DOHH2 (cell line): Measurements from ENCODE around the gene TBX3.

Source experiments
- H3F3A ChIP-seq: fragments of 200-600 bp; sonication (generic), shearing (Covaris generic); 2 replicates; pipeline ENCODE4 v1.6.0; 2016; ENCODE audit warnings: antibody characterized with exemption, mild to moderate bottlenecking; ENCODE audit not compliant: control insufficient read depth, insufficient read depth
- H3K27ac ChIP-seq: fragments of 200-600 bp; sonication (generic); 2 replicates; pipeline ENCODE4 v1.5.1; 2014; ENCODE audit warnings: low read depth, mild to moderate bottlenecking, low read length, moderate library complexity
- H3K27me3 ChIP-seq: fragments of 200-600 bp; sonication (generic); 2 replicates; pipeline ENCODE4 v1.6.1; 2014; ENCODE audit warnings: mild to moderate bottlenecking, low read length, mixed read lengths; ENCODE audit not compliant: control insufficient read depth
- H3K36me3 ChIP-seq: fragments of 200-600 bp; sonication (generic); 2 replicates; pipeline ENCODE4 v1.6.1; 2014; ENCODE audit warnings: mild to moderate bottlenecking, low read length, moderate library complexity, mixed read lengths; ENCODE audit not compliant: control insufficient read depth
- H3K4me1 ChIP-seq: fragments of 200-600 bp; sonication (generic); 2 replicates; pipeline ENCODE4 v1.6.1; 2014; ENCODE audit warnings: mild to moderate bottlenecking, low read length, mixed read lengths; ENCODE audit not compliant: control insufficient read depth
- H3K4me2 ChIP-seq: fragments of 200-600 bp; sonication (generic); 2 replicates; pipeline ENCODE4 v1.6.0; 2014; ENCODE audit warnings: mild to moderate bottlenecking, low read length, moderate library complexity
- H3K4me3 ChIP-seq: fragments of 200-600 bp; sonication (generic); 2 replicates; pipeline ENCODE4 v1.5.1; 2014; ENCODE audit warnings: mild to moderate bottlenecking, low read length, mixed read lengths
- H3K79me2 ChIP-seq: fragments of 200-600 bp; sonication (generic); 2 replicates; pipeline ENCODE4 v1.6.1; 2014; ENCODE audit warnings: mild to moderate bottlenecking, low read length, mixed read lengths; ENCODE audit not compliant: control insufficient read depth
- H3K9me2 ChIP-seq: fragments of 200-600 bp; sonication (generic); replicated peaks from 2 replicates; pipeline ENCODE4 v1.6.1; 2014; ENCODE audit warnings: mild to moderate bottlenecking, low read length, mixed read lengths; ENCODE audit not compliant: control insufficient read depth
- H3K9me3 ChIP-seq: fragments of 200-600 bp; sonication (generic); 2 replicates; pipeline ENCODE4 v1.6.1; 2014; ENCODE audit warnings: antibody characterized with exemption, low read length, mixed read lengths; ENCODE audit not compliant: control insufficient read depth, insufficient read depth
- H4K20me1 ChIP-seq: fragments of 200-600 bp; sonication (generic); 2 replicates; pipeline ENCODE4 v1.6.0; 2014; ENCODE audit warnings: low read depth, mild to moderate bottlenecking, antibody characterized with exemption, low read length, moderate library complexity; ENCODE audit not compliant: control insufficient read depth, insufficient read depth
- EZH2phosphoT487 ChIP-seq: fragments of 200-600 bp; sonication (generic); IDR thresholded peaks from 2 replicates; pipeline ENCODE4 v1.6.1; 2017; ENCODE audit warnings: borderline replicate concordance, mild to moderate bottlenecking, antibody characterized with exemption, low read length, moderate library complexity, mixed read lengths
- TF ChIP-seq, protein P1 (sequence below): fragments of 200-600 bp; sonication (generic); IDR thresholded peaks from one replicate; pipeline ENCODE4 v1.5.1; 2014; ENCODE audit warnings: antibody characterized with exemption, mild to moderate bottlenecking, low read depth, low read length; ENCODE audit not compliant: poor library complexity, severe bottlenecking

TBX3 gene

DNA sequence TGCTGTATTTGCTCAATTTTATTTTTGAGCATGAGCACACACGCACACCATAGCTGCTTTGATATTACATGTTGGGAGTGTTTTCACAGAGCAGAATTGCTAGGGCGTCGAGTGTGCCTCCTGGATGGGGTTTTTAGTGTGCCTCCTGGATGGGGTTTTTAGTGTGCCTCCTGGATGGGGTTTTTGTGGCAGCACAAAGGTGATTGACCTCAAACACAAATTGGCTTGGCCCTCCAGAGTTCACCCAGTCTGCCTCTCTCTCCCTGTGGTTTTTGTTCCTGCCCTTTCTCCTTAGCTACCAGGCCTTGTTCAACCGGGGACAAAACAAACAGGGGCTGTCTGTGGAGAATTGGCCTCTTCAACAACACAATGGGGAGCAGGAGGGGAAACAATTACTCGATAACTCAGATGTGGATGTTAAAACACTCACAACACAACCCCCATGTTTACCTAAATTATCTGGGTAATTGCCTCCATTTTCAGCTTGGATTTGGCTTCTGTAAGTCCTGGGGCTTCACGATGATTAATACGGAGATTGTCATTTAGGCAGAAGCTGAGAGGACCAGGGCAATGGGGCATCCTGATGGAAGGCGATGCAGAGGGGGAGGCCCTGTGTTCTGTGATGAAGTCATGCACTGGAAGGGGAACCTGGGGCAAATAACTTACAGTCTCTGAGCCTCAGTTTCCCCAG lies 26.9 kb downstream of the TBX3 start:
- H3K4me2 ChIP-seq, result no peak overlapping the region
- no peaks in the 10 kb centered on the region for H3F3A ChIP-seq
- H3K27me3 ChIP-seq, result no peaks in the 10 kb centered on the region
- no peaks in the 10 kb centered on the region for H4K20me1 ChIP-seq
- H3K79me2 ChIP-seq, result no peaks in the 10 kb centered on the region
- no peaks in the 10 kb centered on the region for H3K4me1 ChIP-seq
- H3K36me3 ChIP-seq, result no peaks in the 10 kb centered on the region
- H3K27ac ChIP-seq, result no peak overlapping the region
- no peak overlapping the region for H3K4me3 ChIP-seq
- TF ChIP-seq EZH2phosphoT487, result no peak
- TF ChIP-seq, protein P1, sequence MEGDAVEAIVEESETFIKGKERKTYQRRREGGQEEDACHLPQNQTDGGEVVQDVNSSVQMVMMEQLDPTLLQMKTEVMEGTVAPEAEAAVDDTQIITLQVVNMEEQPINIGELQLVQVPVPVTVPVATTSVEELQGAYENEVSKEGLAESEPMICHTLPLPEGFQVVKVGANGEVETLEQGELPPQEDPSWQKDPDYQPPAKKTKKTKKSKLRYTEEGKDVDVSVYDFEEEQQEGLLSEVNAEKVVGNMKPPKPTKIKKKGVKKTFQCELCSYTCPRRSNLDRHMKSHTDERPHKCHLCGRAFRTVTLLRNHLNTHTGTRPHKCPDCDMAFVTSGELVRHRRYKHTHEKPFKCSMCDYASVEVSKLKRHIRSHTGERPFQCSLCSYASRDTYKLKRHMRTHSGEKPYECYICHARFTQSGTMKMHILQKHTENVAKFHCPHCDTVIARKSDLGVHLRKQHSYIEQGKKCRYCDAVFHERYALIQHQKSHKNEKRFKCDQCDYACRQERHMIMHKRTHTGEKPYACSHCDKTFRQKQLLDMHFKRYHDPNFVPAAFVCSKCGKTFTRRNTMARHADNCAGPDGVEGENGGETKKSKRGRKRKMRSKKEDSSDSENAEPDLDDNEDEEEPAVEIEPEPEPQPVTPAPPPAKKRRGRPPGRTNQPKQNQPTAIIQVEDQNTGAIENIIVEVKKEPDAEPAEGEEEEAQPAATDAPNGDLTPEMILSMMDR, result no peak
- H3K9me3 ChIP-seq, result no peaks in the 10 kb centered on the region
- no peaks in the 10 kb centered on the region for H3K9me2 ChIP-seq

DNA sequence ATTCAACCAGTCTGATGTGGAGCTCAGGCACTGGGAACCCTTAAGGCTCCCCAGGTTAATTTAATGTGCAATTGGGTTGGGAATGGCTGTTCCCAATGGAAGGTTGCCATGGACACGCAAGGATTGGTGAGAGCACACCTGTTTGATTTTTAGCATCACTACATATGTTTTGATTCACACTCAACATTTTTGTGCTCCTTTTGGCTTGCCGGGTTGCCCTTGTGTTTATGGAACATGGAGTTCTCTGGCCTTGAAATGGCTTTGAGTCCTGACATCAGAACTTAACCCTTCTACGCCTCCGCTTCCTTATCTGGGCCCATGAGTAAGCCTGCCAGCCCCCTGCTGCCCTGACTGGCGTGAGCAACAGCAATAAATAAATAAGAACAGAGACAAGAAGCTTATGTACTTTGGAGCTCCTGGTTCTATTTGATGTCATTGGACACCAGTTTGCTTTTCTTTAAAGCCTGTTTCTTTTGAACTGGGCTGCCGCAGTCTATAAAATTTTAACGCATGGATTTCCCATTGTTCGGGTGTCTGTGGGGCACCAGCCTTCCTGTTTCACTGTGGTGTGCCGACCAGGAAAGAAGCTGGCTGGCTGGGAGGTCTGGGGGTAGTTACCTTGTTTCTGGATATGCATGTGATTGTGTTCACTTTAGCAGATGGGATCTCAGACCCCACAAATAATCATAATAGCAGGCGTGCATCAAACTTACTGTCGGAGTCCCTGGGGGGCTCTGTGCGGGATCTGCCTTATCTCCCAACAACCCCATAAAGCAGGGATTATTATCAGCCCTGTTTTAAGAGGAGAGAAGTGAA lies 27.8 kb downstream of the TBX3 start:
- Histone ChIP-seq H3K36me3 (no peaks in the 10 kb centered on the region), H4K20me1 (no peaks in the 10 kb centered on the region), H3K9me2 (no peaks in the 10 kb centered on the region), H3K27ac (no peak overlapping the region), H3K4me1 (no peaks in the 10 kb centered on the region), H3K4me3 (no peak overlapping the region), H3K79me2 (no peaks in the 10 kb centered on the region), H3K4me2 (no peak overlapping the region), H3F3A (no peaks in the 10 kb centered on the region), H3K27me3 (no peaks in the 10 kb centered on the region), H3K9me3 (no peaks in the 10 kb centered on the region)
- no peak for TF ChIP-seq EZH2phosphoT487
- TF ChIP-seq, protein P1, result no peak

DNA sequence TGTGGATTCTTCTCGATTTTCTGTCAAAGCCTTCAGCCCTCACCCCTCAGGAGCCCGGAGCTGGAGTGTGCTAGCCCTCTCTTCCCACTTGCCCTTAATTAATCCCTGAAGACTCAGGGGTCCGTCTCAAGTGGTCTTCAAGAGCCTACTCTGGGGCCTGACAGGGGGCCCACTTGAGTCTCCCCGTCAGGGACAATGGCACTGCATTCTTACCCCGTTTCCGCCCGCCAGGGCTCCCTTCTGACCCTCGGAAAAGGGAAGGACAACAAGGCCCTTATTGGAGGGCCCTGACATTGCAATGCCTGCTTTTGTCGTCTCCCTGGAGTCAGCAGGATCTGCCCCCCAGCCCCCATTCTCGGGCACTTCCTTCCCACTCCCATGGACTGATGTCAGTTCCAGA lies 34.4 kb downstream of the TBX3 start:
- Histone ChIP-seq H3K4me3 (no peak overlapping the region), H3K36me3 (no peaks in the 10 kb centered on the region), H3K27me3 (no peaks in the 10 kb centered on the region), H3F3A (no peaks in the 10 kb centered on the region), H3K4me1 (no peaks in the 10 kb centered on the region), H3K79me2 (no peaks in the 10 kb centered on the region), H4K20me1 (no peaks in the 10 kb centered on the region), H3K9me3 (no peaks in the 10 kb centered on the region), H3K4me2 (no peak overlapping the region), H3K9me2 (no peaks in the 10 kb centered on the region), H3K27ac (no peak overlapping the region)
- no peak for TF ChIP-seq EZH2phosphoT487
- TF ChIP-seq, protein P1, result no peak
